NCI-H128 (cell line): ENCODE measurements around the gene ERBB4.
"Not testable (repeated sequence)": the region's sequence is repeated elsewhere in the genome, so short reads cannot be mapped to it uniquely, and the experiment has no call there.

ENCODE experiments used
- DNase-seq: peaks from one replicate; lab custom pipeline; 2025; ENCODE audit not compliant: unreplicated experiment; lab: John Stamatoyannopoulos, UW

ERBB4 gene

DNA sequence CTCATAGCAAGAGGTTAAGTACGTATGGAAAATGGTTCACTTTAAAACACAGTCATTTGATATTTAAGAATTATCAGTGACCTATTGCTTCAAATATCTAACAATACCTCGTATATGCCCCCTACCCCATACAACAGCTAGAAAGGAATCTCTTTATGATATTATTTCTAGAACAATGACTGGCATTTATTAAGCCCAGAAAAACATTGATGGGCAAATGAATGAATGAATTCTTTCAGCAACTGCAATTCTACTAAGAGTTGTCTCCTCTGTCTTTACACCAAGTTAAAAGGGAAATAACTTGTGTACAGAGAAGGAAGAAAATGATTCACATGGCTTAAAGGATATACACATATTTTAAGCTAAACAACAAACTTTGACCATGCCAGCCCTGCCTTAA, 384.7 kb downstream of the ERBB4 start:
- DNase-seq = no peak

DNA sequence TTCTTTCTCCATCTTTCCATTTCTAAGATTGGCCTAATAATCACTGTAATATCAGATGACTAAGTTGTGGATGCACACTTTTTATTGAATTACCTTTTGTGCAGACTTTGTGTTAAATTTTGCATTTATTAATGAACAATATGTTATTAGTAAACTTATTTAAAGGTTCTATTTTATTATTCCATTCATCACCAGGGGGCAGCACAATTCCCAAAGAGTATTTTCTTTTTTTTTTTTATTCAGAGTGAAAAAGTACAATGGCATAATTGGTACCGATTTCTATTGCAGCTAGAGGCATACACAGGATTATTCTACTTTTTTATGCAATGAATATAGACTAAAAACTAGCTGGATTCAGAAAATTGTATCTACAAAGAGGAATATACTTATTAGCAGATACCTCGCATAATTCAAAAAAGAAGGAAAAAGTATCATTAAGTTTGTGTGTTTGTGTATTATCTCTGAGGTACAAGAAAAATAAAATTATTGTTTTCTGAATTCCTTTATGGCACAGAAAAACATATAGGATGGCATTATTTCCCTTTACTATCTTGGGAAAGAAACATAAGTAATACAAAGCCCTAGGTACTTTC, 390.6 kb downstream of the ERBB4 start:
- DNase-seq = no peak

- DNase-seq = no peak
Measured at GRCh38 chr2:212146416-212146815, 392.2 kb downstream of the ERBB4 start.

GRCh38 chr2:212145121-212145520, 393.5 kb downstream of the ERBB4 start:
- DNase-seq = no peak

GRCh38 chr2:212142631-212143030, 396.0 kb downstream of the ERBB4 start:
- DNase-seq = no peak

GRCh38 chr2:212141499-212141898, 397.1 kb downstream of the ERBB4 start:
- no peak for DNase-seq

GRCh38 chr2:212136216-212136795, 402.3 kb downstream of the ERBB4 start:
- no peak for DNase-seq

- DNase-seq = peak; percentile 61
Measured at GRCh38 chr2:212135739-212136138, 402.9 kb downstream of the ERBB4 start.

- DNase-seq = no peak
Measured at GRCh38 chr2:212133337-212133736, 405.3 kb downstream of the ERBB4 start.

- no peak for DNase-seq
Measured at GRCh38 chr2:212124598-212124997, 414.0 kb downstream of the ERBB4 start.

DNA sequence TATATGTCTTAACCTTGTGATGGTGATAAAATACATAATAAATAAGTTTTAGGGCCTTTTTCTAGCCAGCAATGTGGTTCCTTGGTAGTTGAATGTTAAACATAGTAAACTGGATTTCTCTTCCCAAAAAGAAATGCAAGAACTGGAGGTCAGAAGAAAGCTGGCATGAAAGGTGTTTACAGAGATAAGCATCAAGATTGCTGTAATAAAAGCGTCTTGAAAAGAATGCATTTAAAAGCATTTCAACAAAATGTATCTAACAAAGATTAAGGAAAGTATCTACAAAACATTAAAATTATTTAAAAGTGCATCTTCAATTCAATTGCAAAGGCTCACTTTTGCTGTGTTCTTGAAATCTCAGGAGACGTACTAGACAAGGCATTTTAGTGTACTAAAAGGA, 419.0 kb downstream of the ERBB4 start:
- no peak for DNase-seq

GRCh38 chr2:212117926-212118325, 420.7 kb downstream of the ERBB4 start:
- no peak for DNase-seq

GRCh38 chr2:212114489-212114888, 424.1 kb downstream of the ERBB4 start:
- no peak for DNase-seq

- no peak for DNase-seq
Measured at GRCh38 chr2:212112401-212112800, 426.2 kb downstream of the ERBB4 start.

GRCh38 chr2:212109792-212110680, 428.6 kb downstream of the ERBB4 start:
- DNase-seq = no peak

DNA sequence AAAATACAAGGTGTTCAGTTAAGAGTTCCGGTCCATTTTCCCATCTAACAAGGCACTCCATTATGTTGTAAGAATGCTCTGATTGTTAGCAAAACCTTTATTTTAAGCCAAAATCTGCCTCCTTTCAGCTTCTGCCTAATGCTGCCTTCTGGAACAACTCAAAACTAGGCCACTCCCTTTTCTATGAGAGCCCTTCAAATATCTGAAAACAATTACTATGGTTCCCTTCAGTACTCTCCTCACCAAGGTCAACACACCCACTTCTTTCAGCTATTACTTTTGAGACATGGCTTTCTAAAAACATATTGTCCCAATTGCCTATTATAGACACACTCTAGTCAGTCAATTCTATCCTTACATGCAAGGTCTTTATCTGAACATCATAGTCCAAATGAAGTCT, 429.4 kb downstream of the ERBB4 start:
- no peak for DNase-seq

GRCh38 chr2:212107989-212108388, 430.6 kb downstream of the ERBB4 start:
- DNase-seq = no peak

- no peak for DNase-seq
Measured at GRCh38 chr2:212107014-212107413, 431.6 kb downstream of the ERBB4 start.

GRCh38 chr2:212106536-212106935, 432.1 kb downstream of the ERBB4 start:
- DNase-seq = not testable (repeated sequence)

- DNase-seq = no peak
Measured at GRCh38 chr2:212099658-212100057, 438.9 kb downstream of the ERBB4 start.

- DNase-seq = no peak
Measured at GRCh38 chr2:212098966-212099365, 439.6 kb downstream of the ERBB4 start.

GRCh38 chr2:212097001-212097400, 441.6 kb downstream of the ERBB4 start:
- no peak for DNase-seq
